Fibroblast of mammary gland (primary cell): ENCODE measurements around the gene MAP2K1.
"Not testable (repeated sequence)": the region's sequence is repeated elsewhere in the genome, so short reads cannot be mapped to it uniquely, and the experiment has no call there.

Experiments
- DNase-seq: peaks from one replicate; pipeline ENCODE4 v3.0.0-alpha.2; 2010; ENCODE audit warnings: low read depth
- H3K4me3 ChIP-seq: 2 replicates; pipeline ENCODE4 v1.5.1; 2011; ENCODE audit warnings: low read depth, mild to moderate bottlenecking, low read length, moderate library complexity; ENCODE audit not compliant: control insufficient read depth
- TF ChIP-seq, protein P1 (sequence below): conservative IDR thresholded peaks from 2 replicates; pipeline ENCODE4 v1.5.1; 2011; ENCODE audit warnings: low read depth, low read length, inconsistent platforms; ENCODE audit not compliant: control insufficient read depth, insufficient read depth

MAP2K1 gene

DNA sequence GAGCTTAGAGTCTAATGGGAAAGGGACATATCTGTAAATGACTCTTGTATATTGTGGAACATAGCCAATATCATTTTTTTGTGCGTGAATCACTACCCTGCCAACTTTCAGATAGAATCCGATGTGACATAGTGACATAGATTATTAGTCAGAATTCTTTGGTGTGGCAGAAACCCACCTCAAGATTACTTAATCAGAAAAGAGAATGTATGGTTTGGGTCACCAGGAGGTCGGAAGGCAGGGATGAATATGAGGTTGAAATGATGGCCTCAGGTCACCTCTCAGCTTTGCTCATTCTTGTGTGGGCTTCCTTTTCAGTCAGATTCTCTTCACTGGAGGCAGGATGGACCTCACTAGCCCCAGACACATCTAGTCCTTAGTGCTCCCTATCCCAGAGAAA is 69.5 kb downstream of the MAP2K1 start:
- DNase-seq = peak; percentile 33
- no peak overlapping the region for H3K4me3 ChIP-seq
- TF ChIP-seq, protein P1, sequence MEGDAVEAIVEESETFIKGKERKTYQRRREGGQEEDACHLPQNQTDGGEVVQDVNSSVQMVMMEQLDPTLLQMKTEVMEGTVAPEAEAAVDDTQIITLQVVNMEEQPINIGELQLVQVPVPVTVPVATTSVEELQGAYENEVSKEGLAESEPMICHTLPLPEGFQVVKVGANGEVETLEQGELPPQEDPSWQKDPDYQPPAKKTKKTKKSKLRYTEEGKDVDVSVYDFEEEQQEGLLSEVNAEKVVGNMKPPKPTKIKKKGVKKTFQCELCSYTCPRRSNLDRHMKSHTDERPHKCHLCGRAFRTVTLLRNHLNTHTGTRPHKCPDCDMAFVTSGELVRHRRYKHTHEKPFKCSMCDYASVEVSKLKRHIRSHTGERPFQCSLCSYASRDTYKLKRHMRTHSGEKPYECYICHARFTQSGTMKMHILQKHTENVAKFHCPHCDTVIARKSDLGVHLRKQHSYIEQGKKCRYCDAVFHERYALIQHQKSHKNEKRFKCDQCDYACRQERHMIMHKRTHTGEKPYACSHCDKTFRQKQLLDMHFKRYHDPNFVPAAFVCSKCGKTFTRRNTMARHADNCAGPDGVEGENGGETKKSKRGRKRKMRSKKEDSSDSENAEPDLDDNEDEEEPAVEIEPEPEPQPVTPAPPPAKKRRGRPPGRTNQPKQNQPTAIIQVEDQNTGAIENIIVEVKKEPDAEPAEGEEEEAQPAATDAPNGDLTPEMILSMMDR = no peak

- TF ChIP-seq, protein P1 = no peak
- DNase-seq = no peak
- no peak overlapping the region for H3K4me3 ChIP-seq
Observed at GRCh38 chr15:66459818-66460615, 73.3 kb downstream of the MAP2K1 start.

- H3K4me3 ChIP-seq, DNase-seq: not testable (repeated sequence)
Observed at GRCh38 chr15:66461294-66461693, 74.6 kb downstream of the MAP2K1 start.

DNA sequence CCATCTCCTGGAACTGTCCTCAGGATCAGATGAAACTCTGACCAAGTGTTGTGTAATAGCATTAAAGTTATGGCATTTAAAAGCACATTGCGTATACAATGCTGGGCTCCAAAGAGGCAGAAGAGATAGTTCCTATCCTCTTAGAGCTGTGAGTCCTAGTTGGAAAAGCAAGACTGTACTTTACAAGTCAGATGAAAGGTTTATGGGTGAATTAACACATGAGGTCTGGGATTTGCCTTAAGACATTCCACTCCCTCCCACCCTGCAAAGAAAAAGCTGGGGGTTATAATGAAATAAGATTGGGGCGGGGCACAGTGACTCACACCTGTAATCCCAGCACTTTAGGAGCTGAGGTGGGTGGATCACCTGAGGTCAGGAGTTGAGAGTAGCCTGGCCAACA is 75.2 kb downstream of the MAP2K1 start:
- no peak for DNase-seq
- TF ChIP-seq, protein P1 = no peak
- no peak overlapping the region for H3K4me3 ChIP-seq

DNA sequence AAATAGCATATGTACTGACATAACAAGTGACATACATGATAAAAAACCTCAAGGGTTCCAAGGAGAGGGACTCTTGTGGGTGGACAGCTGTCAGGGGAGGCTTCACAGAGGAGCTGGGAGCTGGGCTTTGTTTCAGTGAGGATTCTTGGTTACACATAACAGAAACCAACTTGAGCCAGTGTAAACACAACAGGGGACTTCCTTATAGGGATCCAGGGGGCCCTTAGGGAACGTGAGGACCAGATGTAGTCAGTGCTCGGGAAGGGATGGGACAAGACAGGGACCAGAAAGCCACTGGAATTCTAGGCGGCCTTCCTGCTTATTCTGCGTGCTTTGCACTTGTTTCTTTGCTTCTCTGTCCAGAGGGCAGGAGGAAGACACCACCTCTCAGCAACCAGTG is 75.9 kb downstream of the MAP2K1 start:
- no peak overlapping the region for H3K4me3 ChIP-seq
- DNase-seq = no peak
- TF ChIP-seq, protein P1 = no peak

DNA sequence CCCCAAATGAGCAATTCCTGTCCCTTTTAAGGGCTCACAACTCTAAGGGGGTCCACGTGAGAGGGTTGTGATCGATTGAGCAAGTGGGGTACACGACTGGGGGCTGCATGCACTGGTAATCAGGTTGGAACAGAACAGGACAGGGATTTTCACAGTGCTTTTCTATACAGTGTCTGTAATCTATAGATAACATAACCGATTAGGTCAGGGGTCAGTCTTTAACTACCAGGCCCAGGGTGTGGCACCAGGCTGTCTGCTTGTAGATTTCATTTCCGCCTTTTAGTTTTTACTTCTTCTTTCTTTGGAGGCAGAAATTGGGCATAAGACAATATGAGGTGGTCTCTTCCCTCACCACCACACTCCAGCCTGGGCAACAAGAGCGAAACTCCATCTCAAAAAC is 78.6 kb downstream of the MAP2K1 start:
- DNase-seq, H3K4me3 ChIP-seq: not testable (repeated sequence)

GRCh38 chr15:66467162-66468040 is 80.7 kb downstream of the MAP2K1 start:
- DNase-seq = not testable (repeated sequence)

DNA sequence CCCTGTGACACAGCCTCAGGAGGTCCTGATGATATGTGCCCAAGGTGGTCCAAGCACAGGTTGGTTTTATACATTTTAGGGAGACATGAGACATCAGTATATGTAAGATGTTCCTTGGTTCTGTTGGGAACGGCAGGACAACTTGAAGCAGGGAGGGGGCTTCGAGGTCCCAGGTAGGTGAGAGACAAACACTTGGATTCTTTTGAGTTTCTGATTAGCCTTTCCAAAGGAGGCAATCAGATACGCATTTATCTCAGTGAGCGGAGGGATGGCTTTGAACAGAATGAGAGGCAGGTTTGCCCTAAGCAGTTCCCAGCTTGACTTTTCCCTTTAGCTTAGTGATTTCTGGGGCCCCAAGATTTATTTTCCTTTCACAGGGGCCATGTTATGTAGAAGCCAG is 84.1 kb downstream of the MAP2K1 start:
- not testable (repeated sequence) for DNase-seq, H3K4me3 ChIP-seq

More at GRCh38 chr15:66467162-66468040, 80.7 kb downstream of the MAP2K1 start:
- not testable (repeated sequence) for H3K4me3 ChIP-seq
